Measurements from ENCODE around the gene ADAMTSL2. TPM values are rescaled to one million over a fixed set of nuclear protein-coding genes. Genes with fewer than 3 reads are reported as not detected.
A peak's percentile ranks its signal among the peaks of the same experiment; 100 is the strongest.

Gene ADAMTSL2
- total and polyA plus RNA-seq, 2 donors = 2.2 to 8.9 TPM

- Histone ChIP-seq H3K4me1 (ENCODE audit: insufficient read depth) (peaks cover 4% of the 10 kb centered on the region), H3K27ac (ENCODE audit: low read depth) (no peak overlapping the region), H3K36me3 (ENCODE audit: insufficient read depth) (no peaks in the 10 kb centered on the region), H3K4me3 (ENCODE audit: low read depth, low read length) (no peak overlapping the region)
- 9% methylated on average over 26 of the region's 26 CpGs for WGBS
- no peak for DNase-seq (ENCODE audit: extremely low spot score)
Measured at GRCh38 chr9:133509179-133510083, 25.1 kb upstream of the ADAMTSL2 start.

- no peak overlapping the region for H3K27ac ChIP-seq (ENCODE audit: low read depth)
- 84% methylated on average over 27 of the region's 27 CpGs for WGBS
Measured at GRCh38 chr9:133510926-133511505, 23.5 kb upstream of the ADAMTSL2 start.

GRCh38 chr9:133511607-133512006 is 22.9 kb upstream of the ADAMTSL2 start:
- Histone ChIP-seq H3K4me3 (ENCODE audit: low read depth, low read length) (no peak overlapping the region), H3K36me3 (ENCODE audit: insufficient read depth) (no peaks in the 10 kb centered on the region), H3K27ac (ENCODE audit: low read depth) (no peak overlapping the region), H3K4me1 (ENCODE audit: insufficient read depth) (peaks cover 4% of the 10 kb centered on the region)
- DNase-seq (ENCODE audit: extremely low spot score) = no peak
- WGBS = 89% methylated on average over 10 of the region's 10 CpGs

More at GRCh38 chr9:133510926-133511505, 23.5 kb upstream of the ADAMTSL2 start:
- peaks cover 4% of the 10 kb centered on the region for H3K4me1 ChIP-seq (ENCODE audit: insufficient read depth)
- no peak for DNase-seq (ENCODE audit: extremely low spot score)
- H3K36me3 ChIP-seq (ENCODE audit: insufficient read depth) = no peaks in the 10 kb centered on the region
- H3K4me3 ChIP-seq (ENCODE audit: low read depth, low read length) = no peak overlapping the region

- no peaks in the 10 kb centered on the region for H3K36me3 ChIP-seq (ENCODE audit: insufficient read depth)
- no peak overlapping the region for H3K4me3 ChIP-seq (ENCODE audit: low read depth, low read length)
- 92% methylated on average over 19 of the region's 19 CpGs for WGBS
- DNase-seq (ENCODE audit: extremely low spot score) = no peak
- no peak overlapping the region for H3K27ac ChIP-seq (ENCODE audit: low read depth)
- H3K4me1 ChIP-seq (ENCODE audit: insufficient read depth) = peaks cover 4% of the 10 kb centered on the region
Measured at GRCh38 chr9:133512253-133513213, 22.0 kb upstream of the ADAMTSL2 start.

- Histone ChIP-seq H3K27ac (ENCODE audit: low read depth) (no peak overlapping the region), H3K4me1 (ENCODE audit: insufficient read depth) (peaks cover 4% of the 10 kb centered on the region), H3K4me3 (ENCODE audit: low read depth, low read length) (no peak overlapping the region), H3K36me3 (ENCODE audit: insufficient read depth) (no peaks in the 10 kb centered on the region)
- DNase-seq (ENCODE audit: extremely low spot score) = no peak
- 65% methylated on average over 28 of the region's 28 CpGs for WGBS
Measured at GRCh38 chr9:133513214-133514100, 21.0 kb upstream of the ADAMTSL2 start.

- Histone ChIP-seq H3K36me3 (ENCODE audit: insufficient read depth) (no peaks in the 10 kb centered on the region), H3K4me3 (ENCODE audit: low read depth, low read length) (no peak overlapping the region), H3K27ac (ENCODE audit: low read depth) (no peak overlapping the region), H3K4me1 (ENCODE audit: insufficient read depth) (peaks cover 1% of the 10 kb centered on the region)
- peak; percentile 54 for DNase-seq (ENCODE audit: extremely low spot score)
- WGBS = 45% methylated on average over 14 of the region's 14 CpGs
Measured at GRCh38 chr9:133514460-133515239, 19.9 kb upstream of the ADAMTSL2 start.

- 95% methylated on average over 10 of the region's 10 CpGs for WGBS
Measured at GRCh38 chr9:133515240-133515610, 19.3 kb upstream of the ADAMTSL2 start.

GRCh38 chr9:133515615-133516255 is 18.8 kb upstream of the ADAMTSL2 start:
- DNase-seq (ENCODE audit: extremely low spot score) = no peak
- H3K27ac ChIP-seq (ENCODE audit: low read depth) = no peak overlapping the region
- WGBS = 91% methylated on average over 17 of the region's 17 CpGs
- H3K36me3 ChIP-seq (ENCODE audit: insufficient read depth) = no peaks in the 10 kb centered on the region
- H3K4me1 ChIP-seq (ENCODE audit: insufficient read depth) = no peaks in the 10 kb centered on the region
- H3K4me3 ChIP-seq (ENCODE audit: low read depth, low read length) = no peak overlapping the region

More at GRCh38 chr9:133515240-133515610, 19.3 kb upstream of the ADAMTSL2 start:
- no peaks in the 10 kb centered on the region for H3K4me1 ChIP-seq (ENCODE audit: insufficient read depth)
- DNase-seq (ENCODE audit: extremely low spot score) = no peak
- H3K4me3 ChIP-seq (ENCODE audit: low read depth, low read length) = no peak overlapping the region
- H3K27ac ChIP-seq (ENCODE audit: low read depth) = no peak overlapping the region
- no peaks in the 10 kb centered on the region for H3K36me3 ChIP-seq (ENCODE audit: insufficient read depth)

- no peaks in the 10 kb centered on the region for H3K4me1 ChIP-seq (ENCODE audit: insufficient read depth)
- no peak overlapping the region for H3K4me3 ChIP-seq (ENCODE audit: low read depth, low read length)
- WGBS = 86% methylated on average over 11 of the region's 11 CpGs
- no peaks in the 10 kb centered on the region for H3K36me3 ChIP-seq (ENCODE audit: insufficient read depth)
- H3K27ac ChIP-seq (ENCODE audit: low read depth) = no peak overlapping the region
- DNase-seq (ENCODE audit: extremely low spot score) = no peak
Measured at GRCh38 chr9:133516256-133516960, 18.1 kb upstream of the ADAMTSL2 start.

GRCh38 chr9:133516961-133517350 is 17.5 kb upstream of the ADAMTSL2 start:
- Histone ChIP-seq H3K27ac (ENCODE audit: low read depth) (no peak overlapping the region), H3K36me3 (ENCODE audit: insufficient read depth) (no peaks in the 10 kb centered on the region), H3K4me1 (ENCODE audit: insufficient read depth) (no peaks in the 10 kb centered on the region), H3K4me3 (ENCODE audit: low read depth, low read length) (no peak overlapping the region)
- WGBS = 93% methylated on average over 9 of the region's 9 CpGs
- no peak for DNase-seq (ENCODE audit: extremely low spot score)

GRCh38 chr9:133517711-133518110 is 16.8 kb upstream of the ADAMTSL2 start:
- 80% methylated on average over 8 of the region's 8 CpGs for WGBS
- DNase-seq (ENCODE audit: extremely low spot score) = no peak
- no peaks in the 10 kb centered on the region for H3K36me3 ChIP-seq (ENCODE audit: insufficient read depth)
- no peak overlapping the region for H3K4me3 ChIP-seq (ENCODE audit: low read depth, low read length)
- H3K27ac ChIP-seq (ENCODE audit: low read depth) = no peak overlapping the region
- H3K4me1 ChIP-seq (ENCODE audit: insufficient read depth) = no peaks in the 10 kb centered on the region

All from urinary bladder (tissue), 4 donors.